Choroid plexus epithelial cell (primary cell): ENCODE measurements around the gene SLX4.

ENCODE experiments used
- DNase-seq: peaks from one replicate; pipeline ENCODE4 v3.0.0-alpha.2; 2010; ENCODE audit warnings: low read depth
- H3K4me3 ChIP-seq: 2 replicates; pipeline ENCODE4 v1.5.1; 2011; ENCODE audit warnings: low read depth, mild to moderate bottlenecking, control low read depth, low read length, moderate library complexity
- CTCF ChIP-seq: conservative IDR thresholded peaks from 2 replicates; pipeline ENCODE4 v1.5.1; 2011; ENCODE audit warnings: low read depth, mild to moderate bottlenecking, control low read depth, inconsistent platforms, low read length, moderate library complexity

SLX4 gene

GRCh38 chr16:3654249-3654991, 43.0 kb upstream of the SLX4 start, which contains the start of gene DNASE1:
DNASE1 (plus strand) TSS chr16:3654691; CDS start chr16:3655374, 683 bp downstream.
- DNase-seq: peak; percentile 74
- H3K4me3 ChIP-seq: no peak within 1 kb of the TSS
- TF ChIP-seq CTCF: peak; percentile 77

GRCh38 chr16:3652373-3653195, 41.2 kb upstream of the SLX4 start:
- H3K4me3 ChIP-seq: no peak overlapping the region
- no peak for DNase-seq
- TF ChIP-seq CTCF: no peak

GRCh38 chr16:3651461-3652372, 40.3 kb upstream of the SLX4 start:
- no peak overlapping the region for H3K4me3 ChIP-seq
- no peak for TF ChIP-seq CTCF
- DNase-seq: no peak

GRCh38 chr16:3650631-3651265, 39.3 kb upstream of the SLX4 start:
- no peak for DNase-seq
- H3K4me3 ChIP-seq: no peak overlapping the region
- TF ChIP-seq CTCF: no peak

- TF ChIP-seq CTCF: no peak
- DNase-seq: peak; percentile 31
- H3K4me3 ChIP-seq: no peak overlapping the region
Observed at GRCh38 chr16:3646348-3646920, 35.0 kb upstream of the SLX4 start.
